Liver (tissue), 9 donors: ENCODE results near the gene BLVRA. TPM values are rescaled to one million over a fixed set of nuclear protein-coding genes. Genes with fewer than 3 reads are reported as not detected.

Source experiments
- DNase-seq: peaks from one replicate; pipeline ENCODE4 v3.0.0-alpha.2; 2017; ENCODE audit warnings: low spot score
- H3K27ac ChIP-seq, 2 donors: one replicate each; pipeline ENCODE4 v1.7.0; 2013; ENCODE audit warnings: inconsistent platforms in 2 of 2, low read length in 2 of 2, control low read depth in 1 of 2, low read depth in 1 of 2, mild to moderate bottlenecking in 1 of 2
- H3K27me3 ChIP-seq, 4 donors: one replicate each; pipeline versions ENCODE4 v1.6.1 to v1.7.0; 2013; ENCODE audit warnings: low read length in 3 of 4, inconsistent platforms in 1 of 4, mild to moderate bottlenecking in 1 of 4, moderate library complexity in 1 of 4; ENCODE audit not compliant: control insufficient read depth in 4 of 4, insufficient read depth in 4 of 4
- H3K36me3 ChIP-seq, 4 donors: one replicate each; pipeline versions ENCODE4 v1.6.1 to v1.7.0; 2013; ENCODE audit warnings: low read length in 3 of 4, mild to moderate bottlenecking in 3 of 4, low read depth in 1 of 4, moderate library complexity in 1 of 4; ENCODE audit not compliant: control insufficient read depth in 4 of 4, insufficient read depth in 3 of 4
- H3K4me1 ChIP-seq, 4 donors: one replicate each; pipeline versions ENCODE4 v1.6.1 to v1.7.0; 2013; ENCODE audit warnings: low read length in 3 of 4, mild to moderate bottlenecking in 3 of 4, moderate library complexity in 1 of 4; ENCODE audit not compliant: control insufficient read depth in 4 of 4, insufficient read depth in 4 of 4
- H3K4me3 ChIP-seq, 3 donors: one replicate each; pipeline versions ENCODE4 v1.6.1 to v1.7.0; 2013; ENCODE audit warnings: low read length in 3 of 3, control low read depth in 1 of 3, low read depth in 1 of 3, mild to moderate bottlenecking in 1 of 3
- H3K9ac ChIP-seq, 2 donors: one replicate each; pipeline ENCODE4 v1.7.0; 2013; ENCODE audit warnings: low read length in 2 of 2, mild to moderate bottlenecking in 2 of 2, moderate library complexity in 2 of 2, control low read depth in 1 of 2, low read depth in 1 of 2
- H3K9me3 ChIP-seq, 4 donors: one replicate each; pipeline versions ENCODE4 v1.6.1 to v1.7.0; 2013; ENCODE audit warnings: low read length in 3 of 4; ENCODE audit not compliant: control insufficient read depth in 4 of 4
- CTCF ChIP-seq: fragments of 150-350 bp; IDR thresholded peaks from 2 replicates; pipeline ENCODE4 v1.5.1; 2017; ENCODE audit warnings: improper control_type of control experiment, low read depth, low read length; ENCODE audit not compliant: missing input control
- EGR1 ChIP-seq, 2 donors: IDR thresholded peaks; 2 replicates each; pipeline ENCODE4 v1.6.1; 2016 to 2018; ENCODE audit warnings: antibody characterized with exemption in 2 of 2, low read depth in 2 of 2
- FOXA1 ChIP-seq: IDR thresholded peaks from 2 replicates; pipeline ENCODE4 v1.6.1; 2016; ENCODE audit warnings: antibody characterized with exemption
- FOXA2 ChIP-seq: IDR thresholded peaks from 2 replicates; pipeline ENCODE4 v1.6.1; 2016; ENCODE audit warnings: antibody characterized with exemption
- GABPA ChIP-seq, 2 donors: IDR thresholded peaks in 1 of 2; conservative IDR thresholded peaks in 1 of 2; 2 replicates each; pipeline ENCODE4 v1.6.1; 2016; ENCODE audit warnings: antibody characterized with exemption in 2 of 2, mild to moderate bottlenecking in 1 of 2, moderate library complexity in 1 of 2
- HNF4A ChIP-seq, 2 donors: conservative IDR thresholded peaks; 2 replicates each; pipeline ENCODE4 v1.6.1; 2016; ENCODE audit warnings: antibody characterized with exemption in 2 of 2, mild to moderate bottlenecking in 2 of 2
- HNF4G ChIP-seq: IDR thresholded peaks from 2 replicates; pipeline ENCODE4 v1.6.1; 2016; ENCODE audit warnings: antibody characterized with exemption
- JUND ChIP-seq, 2 donors: IDR thresholded peaks; 2 replicates each; pipeline ENCODE4 v1.6.1; 2016; ENCODE audit warnings: antibody characterized with exemption in 2 of 2
- NR2F2 ChIP-seq: IDR thresholded peaks from 2 replicates; pipeline ENCODE4 v1.6.1; 2016; ENCODE audit warnings: antibody characterized with exemption
- RAD21 ChIP-seq, 2 donors: IDR thresholded peaks; 2 replicates each; pipeline ENCODE4 v1.6.1; 2016; ENCODE audit warnings: antibody characterized with exemption in 2 of 2, mild to moderate bottlenecking in 2 of 2
- REST ChIP-seq: IDR thresholded peaks from 2 replicates; pipeline ENCODE4 v1.6.1; 2016; ENCODE audit warnings: antibody characterized with exemption, mild to moderate bottlenecking
- RXRA ChIP-seq, 2 donors: IDR thresholded peaks; 2 replicates each; pipeline ENCODE4 v1.6.1; 2017 to 2018; ENCODE audit warnings: antibody characterized with exemption in 2 of 2, mild to moderate bottlenecking in 1 of 2
- SP1 ChIP-seq: IDR thresholded peaks from 2 replicates; pipeline ENCODE4 v1.6.1; 2018; ENCODE audit warnings: antibody characterized with exemption, mild to moderate bottlenecking
- TAF1 ChIP-seq: conservative IDR thresholded peaks from 2 replicates; pipeline ENCODE4 v1.6.1; 2016; ENCODE audit warnings: antibody characterized with exemption, mild to moderate bottlenecking
- YY1 ChIP-seq: IDR thresholded peaks from 2 replicates; pipeline ENCODE4 v1.6.1; 2016; ENCODE audit warnings: antibody characterized with exemption, mild to moderate bottlenecking
- ZBTB33 ChIP-seq: IDR thresholded peaks from 2 replicates; pipeline ENCODE4 v1.6.1; 2016; ENCODE audit warnings: antibody characterized with exemption
- WGBS: extraction: QIAGEN DNeasy Blood & Tissue Kit; methylation state at CpG from one replicate; pipeline ENCODE4 v1.1.7; 2013; 5-methylcytosine and 5-hydroxymethylcytosine counted together
- polyA plus RNA-seq, 2 donors: library from polyadenylated mRNA; stranded (reverse) in 1 of 2; unstranded in 1 of 2; fragments of 200-250 nt in 1 of 2; fragments of >200 nt in 1 of 2; fragmentation: Nextera tagmentation in 1 of 2; extraction: Ambion mirVana in 1 of 2; gene quantifications; one replicate each; pipeline versions ENCODE4 v1.2.1 to v1.2.3, GENCODE V29; 2013 to 2015
- total RNA-seq, 2 donors: library from RNA; depleted of rRNA; stranded (reverse); fragments of >200 nt; gene quantifications; one replicate each; pipeline ENCODE4 v1.2.3, GENCODE V29; 2014
- donor health status: healthy.
- donor health status: healthy.
- donor health status: healthy.
- donor health status: healthy.
- donor health status: healthy.

The BLVRA gene
- total and polyA plus RNA-seq, 4 donors: 5.1 to 23.5 (median 6.8) TPM

- H3K4me1 ChIP-seq: peaks cover 0 to 13% (median 5%) of the 10 kb centered on the region in 4 donors
- H3K9ac ChIP-seq: no peak overlapping the region
- H3K27ac ChIP-seq: no peak overlapping the region
- H3K9me3 ChIP-seq: no peaks in the 10 kb centered on the region
- TF ChIP-seq TAF1 (no peak), HNF4A (conservative IDR thresholded peaks at IDR 0.05) (no peak), GABPA (IDR thresholded peaks at IDR 0.05 in 1 of 2, conservative IDR thresholded peaks at IDR 0.05 in 1 of 2) (no peak), RAD21 (IDR thresholded peaks at IDR 0.05) (no peak), FOXA2 (no peak), SP1 (no peak), RXRA (IDR thresholded peaks at IDR 0.05) (no peak), JUND (IDR thresholded peaks at IDR 0.05) (no peak), HNF4G (no peak)
- no peaks in the 10 kb centered on the region for H3K36me3 ChIP-seq
- WGBS: 99% methylated on average over 1 of the region's 1 CpG
- no peak overlapping the region for H3K4me3 ChIP-seq
- H3K27me3 ChIP-seq: no peaks in the 10 kb centered on the region
- DNase-seq: no peak
These were observed 2.9 kb downstream of the BLVRA start for GRCh38 chr7:43761382-43761781.

GRCh38 chr7:43761938-43762692, 3.6 kb downstream of the BLVRA start:
- Histone ChIP-seq H3K27me3 (no peaks in the 10 kb centered on the region), H3K27ac (no peak overlapping the region), H3K9ac (no peak overlapping the region), H3K36me3 (no peaks in the 10 kb centered on the region), H3K4me3 (no peak overlapping the region), H3K4me1 (peaks cover 0 to 13% (median 5%) of the 10 kb centered on the region in 4 donors), H3K9me3 (no peaks in the 10 kb centered on the region)
- TF ChIP-seq FOXA2: no peak
- no peak for TF ChIP-seq NR2F2
- no peak for TF ChIP-seq SP1
- no peak for TF ChIP-seq GABPA (IDR thresholded peaks at IDR 0.05 in 1 of 2, conservative IDR thresholded peaks at IDR 0.05 in 1 of 2)
- no peak for TF ChIP-seq CTCF
- no peak for TF ChIP-seq TAF1
- TF ChIP-seq ZBTB33: no peak
- TF ChIP-seq YY1: no peak
- TF ChIP-seq REST: no peak
- TF ChIP-seq RAD21 (IDR thresholded peaks at IDR 0.05): no peak
- no peak for TF ChIP-seq JUND (IDR thresholded peaks at IDR 0.05)
- TF ChIP-seq HNF4G: no peak
- TF ChIP-seq EGR1 (IDR thresholded peaks at IDR 0.05; ENCODE audit: low read depth in 2 of 2): no peak
- no peak for TF ChIP-seq HNF4A (conservative IDR thresholded peaks at IDR 0.05)
- TF ChIP-seq FOXA1: no peak
- WGBS: 75% methylated on average over 5 of the region's 5 CpGs
- no peak for DNase-seq
